ENCODE measurements around the gene CFAP46.
A peak's percentile ranks its signal among the peaks of the same experiment; 100 is the strongest.
"Not testable (repeated sequence)": the region's sequence is repeated elsewhere in the genome, so short reads cannot be mapped to it uniquely, and the experiment has no call there.

The CFAP46 gene

DNA sequence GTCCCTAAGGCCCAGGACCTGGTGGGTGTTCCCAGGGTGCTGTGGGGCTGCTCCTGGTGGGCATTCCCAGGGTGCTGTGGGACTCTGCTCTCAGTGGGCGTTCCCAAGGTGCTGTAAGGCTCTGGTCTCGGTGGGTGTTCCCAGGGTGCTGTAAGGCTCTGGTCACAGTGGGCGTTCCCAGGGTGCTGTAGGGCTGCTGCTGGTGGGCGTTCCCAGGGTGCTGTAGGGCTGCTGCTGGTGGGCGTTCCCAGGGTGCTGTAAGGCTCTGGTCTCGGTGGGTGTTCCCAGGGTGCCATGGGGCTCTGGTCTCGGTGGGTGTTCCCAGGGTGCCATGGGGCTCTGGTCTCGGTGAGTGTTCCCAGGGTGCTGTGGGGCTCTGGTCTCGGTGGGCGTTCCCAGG is 99.1 kb downstream of the CFAP46 start:
- DNase-seq (ENCODE audit: low spot score), result not testable (repeated sequence)

DNA sequence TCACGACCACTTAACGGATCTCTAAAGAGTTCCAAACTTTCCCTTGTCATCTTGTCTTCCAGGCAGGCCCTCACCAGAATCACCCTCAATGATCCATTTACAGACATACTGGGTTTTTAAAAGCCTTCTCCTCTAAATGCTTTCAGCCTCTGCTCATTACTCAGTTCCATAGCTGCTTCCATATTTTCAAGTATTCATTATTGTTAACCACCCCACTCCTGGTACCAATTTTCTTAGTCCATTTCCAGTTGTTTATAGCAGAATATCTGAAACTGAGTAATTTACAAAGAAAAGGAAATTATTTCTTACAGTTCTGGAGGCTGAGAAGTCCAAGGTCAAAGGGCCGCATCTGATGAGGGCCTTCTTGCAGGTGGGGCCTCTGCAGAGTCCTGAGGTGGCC is 100.0 kb downstream of the CFAP46 start:
- DNase-seq (ENCODE audit: low spot score), result no peak

DNA sequence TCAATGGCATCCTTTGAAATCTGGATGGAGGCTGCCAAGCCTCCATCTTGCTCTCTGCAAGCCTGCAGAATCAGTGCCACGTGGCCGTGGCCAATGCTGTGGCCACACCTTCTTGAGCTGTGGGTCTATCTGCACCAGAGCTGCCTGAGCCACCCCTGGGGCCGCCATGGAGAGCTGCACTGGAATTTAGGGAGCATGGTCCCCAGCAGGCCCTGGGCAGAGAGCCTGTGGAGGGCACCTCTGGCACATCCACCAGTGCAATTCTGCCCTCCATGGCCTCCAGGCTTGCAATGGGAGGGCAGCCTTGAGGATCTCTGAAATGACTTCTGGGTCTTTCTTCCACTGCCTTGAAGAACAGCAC is 100.8 kb downstream of the CFAP46 start:
- no peak for DNase-seq (ENCODE audit: low spot score)

DNA sequence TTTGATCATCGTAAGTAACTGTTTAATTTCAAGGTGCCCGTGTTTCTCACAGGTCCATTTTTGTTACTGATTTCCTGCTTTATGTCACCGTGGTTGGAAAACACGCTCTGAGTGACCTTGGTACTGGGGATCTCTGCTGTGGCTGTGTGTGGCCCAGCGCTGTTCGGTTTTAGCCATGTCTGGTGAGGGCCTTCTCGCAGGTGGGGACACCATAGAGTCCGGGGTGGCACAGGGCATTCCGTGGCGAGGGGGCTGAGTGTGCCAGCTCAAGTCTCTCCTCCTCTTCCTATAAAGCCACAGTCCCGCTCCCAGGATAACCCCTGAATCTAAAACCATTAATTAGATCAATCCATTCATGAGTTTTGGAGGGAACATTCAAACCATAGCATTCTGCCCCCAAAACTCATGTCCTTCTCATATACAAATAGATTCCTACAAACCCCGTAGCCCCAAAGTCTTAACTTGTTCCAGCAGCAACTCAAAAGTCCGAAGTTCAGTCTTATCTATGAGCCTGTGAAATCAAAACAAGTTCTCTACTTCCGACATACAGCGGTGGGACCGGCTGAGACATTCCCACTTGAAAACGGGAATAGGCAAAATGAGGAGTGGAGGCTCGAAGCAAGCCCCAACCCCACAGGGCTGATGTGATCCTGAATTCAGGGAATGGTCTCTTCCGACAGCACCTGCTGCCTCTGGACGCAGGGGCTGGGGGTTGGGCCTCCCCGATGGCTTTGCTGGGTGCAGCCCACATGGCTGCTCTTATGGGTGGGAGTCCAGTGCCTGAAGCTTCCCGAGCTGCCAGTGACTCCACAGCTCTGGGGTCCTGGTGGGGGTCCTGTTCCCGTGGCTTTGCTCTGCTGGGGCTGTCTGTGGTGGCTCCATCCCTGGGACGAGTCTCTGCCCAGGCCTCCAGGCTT is 101.4 kb downstream of the CFAP46 start:
- DNase-seq (ENCODE audit: low spot score), result no peak

DNA sequence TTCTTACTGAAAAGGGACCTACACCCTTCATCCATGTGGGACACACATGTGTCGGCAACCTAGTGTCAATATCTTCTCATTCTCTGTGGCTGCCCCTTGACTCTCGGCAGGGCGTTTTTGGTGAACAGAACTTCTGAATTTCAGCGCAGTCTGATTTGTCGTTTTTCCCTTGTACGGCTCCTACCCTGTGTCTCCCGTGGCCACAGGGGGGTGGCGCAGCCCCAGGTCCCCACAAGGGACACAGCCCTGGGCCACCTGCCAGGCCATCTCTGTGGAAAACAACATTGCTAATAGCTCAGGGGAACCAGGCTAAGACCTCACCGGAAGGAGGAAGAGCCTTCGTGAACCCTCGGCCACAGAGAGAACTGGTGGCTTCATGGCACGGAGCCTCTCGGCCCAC is 103.3 kb downstream of the CFAP46 start:
- DNase-seq (ENCODE audit: low spot score), result no peak

DNA sequence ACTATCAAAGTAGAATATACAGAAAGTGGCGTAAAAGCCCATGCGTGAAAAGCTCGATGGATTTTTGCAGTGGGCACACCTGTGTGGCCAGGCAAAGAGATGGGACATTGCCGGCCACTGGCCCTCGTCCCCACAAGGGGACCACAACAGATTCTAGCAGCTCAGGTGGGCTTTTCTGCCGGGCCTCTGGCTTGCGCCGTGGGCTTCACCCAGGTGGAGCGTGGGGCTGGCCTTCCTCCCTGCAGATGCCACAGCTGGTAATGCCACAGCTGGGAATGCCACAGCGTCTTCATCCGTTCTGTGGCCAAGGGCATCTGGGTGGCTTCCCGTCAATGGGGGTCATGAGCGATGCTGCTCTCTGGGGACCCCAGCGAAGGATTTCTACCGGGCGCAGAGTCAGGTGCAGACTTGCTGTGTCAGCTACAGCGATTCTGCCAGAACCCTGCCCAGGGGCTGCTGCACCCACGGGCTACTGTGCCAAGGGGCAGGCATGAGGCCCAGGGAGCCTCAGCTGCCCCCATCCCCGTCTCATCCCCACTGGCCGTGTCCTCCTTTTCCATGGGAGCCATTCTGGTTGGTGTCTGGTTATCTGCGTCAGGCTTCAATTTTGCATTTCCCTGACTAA is 103.9 kb downstream of the CFAP46 start:
- DNase-seq (ENCODE audit: low spot score), result no peak

DNA sequence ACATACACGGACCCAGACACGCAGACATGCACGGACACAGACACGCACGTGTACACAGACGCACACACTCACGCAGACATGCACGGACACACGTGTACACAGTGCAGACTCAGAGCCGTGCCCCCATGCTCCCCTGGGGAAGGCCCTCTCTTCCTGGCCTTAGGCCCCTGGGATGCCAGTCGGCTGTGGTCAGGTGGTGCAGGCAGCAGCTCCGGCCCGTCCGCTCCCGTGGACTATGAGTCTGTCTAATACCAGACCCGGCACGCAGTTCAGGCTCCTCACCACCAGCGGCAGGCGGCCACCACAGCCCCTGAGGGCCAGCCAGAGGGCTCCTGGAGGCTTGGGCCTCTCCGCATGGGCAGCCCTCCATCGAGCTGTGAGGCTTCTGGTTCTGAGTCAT is 104.5 kb downstream of the CFAP46 start:
- no peak for DNase-seq (ENCODE audit: low spot score)

DNA sequence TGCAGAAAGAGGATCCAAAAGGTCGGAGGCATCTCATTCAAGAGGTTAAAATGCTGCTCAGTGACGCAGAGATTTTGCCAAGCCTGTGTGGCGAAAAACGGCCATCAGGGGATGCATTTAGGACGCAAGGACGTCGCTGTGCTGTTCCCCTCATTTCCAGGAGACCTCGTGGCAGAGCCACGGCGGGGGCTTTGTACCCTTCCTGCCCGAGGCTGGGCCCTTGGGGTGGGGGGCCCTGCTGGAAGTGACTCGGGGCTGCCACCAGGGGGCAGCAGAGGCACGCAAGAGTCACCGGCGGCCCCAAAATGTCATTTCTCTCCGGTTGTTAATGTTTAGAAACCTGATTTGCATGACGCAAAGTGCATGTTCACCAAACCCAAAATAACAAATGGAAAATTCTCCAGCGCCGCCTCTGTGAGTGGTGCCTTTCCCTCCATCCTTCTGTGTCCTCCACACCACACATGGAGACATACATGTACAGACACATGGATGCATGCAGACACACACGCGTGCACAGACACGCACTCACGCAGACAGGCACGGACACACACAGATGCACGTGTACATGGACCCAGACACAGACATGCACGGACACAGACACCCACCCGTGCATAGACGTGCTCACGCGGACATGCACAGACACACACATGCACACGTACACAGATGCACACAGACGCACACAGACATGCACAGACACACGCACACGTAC is 105.4 kb downstream of the CFAP46 start:
- peak; percentile 63 for DNase-seq (ENCODE audit: low spot score)

DNA sequence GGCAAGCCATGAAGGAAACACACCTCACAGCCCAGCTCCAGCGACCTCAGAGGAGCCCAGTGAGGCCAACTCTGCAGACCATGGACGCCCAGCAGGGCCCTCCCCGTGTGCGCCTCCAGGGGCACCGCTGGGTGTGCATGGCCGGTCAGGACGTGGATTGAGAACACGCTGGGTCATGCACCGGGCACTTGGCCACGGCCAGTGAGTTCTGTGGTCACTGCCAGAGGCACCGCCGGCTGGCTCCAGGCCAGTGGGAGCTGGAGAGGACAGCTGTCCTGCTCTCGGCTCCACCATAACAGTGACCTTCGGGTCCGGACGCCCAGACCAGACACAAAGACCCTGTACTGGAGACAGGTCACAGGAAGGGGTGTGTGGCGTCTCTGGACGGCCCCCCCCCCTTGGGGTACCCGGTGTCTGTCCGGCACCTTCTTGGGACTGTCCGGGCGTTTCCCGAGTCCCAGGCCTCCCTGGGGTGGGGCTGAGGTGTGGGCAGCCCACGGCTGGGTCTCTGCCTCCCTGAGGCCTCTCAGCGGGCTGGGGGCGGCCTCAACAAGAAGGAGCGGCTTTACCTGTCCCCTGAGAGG is 106.0 kb downstream of the CFAP46 start:
- peak; percentile 66 for DNase-seq (ENCODE audit: low spot score)

DNA sequence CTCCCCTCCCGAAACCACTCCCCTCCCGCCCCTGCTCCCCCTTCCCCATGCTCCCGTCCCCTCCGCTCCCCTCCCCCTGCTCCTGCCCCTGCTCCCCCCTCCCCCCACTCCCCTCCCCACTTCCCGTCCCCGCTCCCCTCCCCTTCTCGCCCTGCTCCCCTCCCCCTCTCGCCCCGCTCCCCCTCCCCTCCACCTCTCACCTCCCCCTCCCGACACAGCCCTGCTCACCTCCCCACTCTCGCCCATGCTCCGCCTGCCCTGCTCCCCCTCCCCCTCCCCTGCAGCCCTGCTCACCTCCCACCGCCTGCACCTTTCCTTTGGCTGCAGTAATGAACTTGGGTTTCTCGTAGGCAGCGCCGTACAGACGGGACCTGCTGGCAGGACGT is 106.5 kb downstream of the CFAP46 start:
- no peak for DNase-seq (ENCODE audit: low spot score)

DNA sequence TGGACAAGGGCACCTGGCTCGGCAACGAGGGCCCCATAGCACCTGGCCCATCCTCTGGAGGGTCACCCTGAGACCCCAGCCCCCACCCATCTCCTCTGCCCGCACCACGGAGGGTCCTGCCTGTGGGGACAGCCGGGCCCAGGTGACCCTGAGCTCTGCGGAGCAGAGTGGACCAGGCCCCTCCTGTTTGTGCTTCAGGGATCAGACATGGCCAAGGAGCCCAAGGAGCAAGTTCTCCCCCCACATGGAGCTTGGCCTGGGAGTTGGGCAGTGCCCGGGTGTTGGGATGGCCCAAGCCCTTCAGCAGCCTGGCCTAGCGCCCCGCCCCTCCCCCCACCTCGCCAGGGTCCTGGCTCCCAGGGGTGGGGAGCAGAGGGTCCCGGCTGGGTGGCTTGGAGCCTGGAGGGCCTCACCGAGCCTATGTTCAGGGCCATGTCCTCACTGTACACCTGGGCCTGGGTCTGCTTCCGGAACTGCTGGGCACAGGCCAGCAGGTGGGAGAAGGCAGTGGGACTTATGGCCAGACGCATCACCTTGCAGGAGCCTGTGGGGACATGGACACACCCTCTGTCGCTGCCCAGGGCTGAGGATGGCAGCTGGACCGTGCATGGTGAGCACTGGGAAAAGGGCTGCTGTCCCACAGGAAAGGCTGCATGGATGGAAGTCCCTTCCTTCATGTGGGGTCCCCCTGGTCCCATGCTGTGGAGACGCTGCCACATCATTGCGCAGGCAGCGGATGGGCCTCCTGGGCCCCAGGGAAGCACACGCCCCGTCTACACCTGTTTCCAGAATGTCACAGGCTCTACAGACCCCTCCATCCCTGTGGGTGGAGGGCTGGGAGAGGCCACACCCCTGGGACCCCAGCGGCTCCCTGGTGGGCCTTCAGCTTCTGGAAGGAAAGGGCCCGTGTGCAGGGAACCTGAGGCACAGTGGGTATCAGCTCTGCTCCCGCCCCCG is 107.2 kb downstream of the CFAP46 start:
- DNase-seq (ENCODE audit: low spot score), result no peak

DNA sequence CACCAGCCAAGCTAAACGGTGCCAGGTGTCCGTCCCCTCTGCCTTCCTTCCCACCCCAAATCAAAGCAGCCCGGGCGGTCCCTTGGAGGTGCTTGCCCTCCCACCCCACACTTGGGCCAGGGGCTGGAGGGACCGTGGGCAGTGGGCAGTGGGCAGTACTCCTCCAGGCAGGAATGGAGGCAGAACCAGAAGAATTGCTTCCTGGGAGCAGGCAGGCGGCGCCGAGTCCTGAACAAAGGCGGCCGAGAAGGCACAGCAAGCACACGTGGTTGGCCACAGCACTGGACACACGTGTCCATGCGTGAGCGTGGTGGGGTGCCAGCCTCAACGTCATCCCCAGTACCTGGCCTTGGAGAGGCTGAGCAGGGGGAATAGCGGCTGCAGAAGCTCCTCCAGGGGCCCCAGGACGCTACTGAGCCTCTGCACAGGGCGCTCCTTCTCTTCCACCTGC is 108.0 kb downstream of the CFAP46 start:
- DNase-seq (ENCODE audit: low spot score), result no peak

DNA sequence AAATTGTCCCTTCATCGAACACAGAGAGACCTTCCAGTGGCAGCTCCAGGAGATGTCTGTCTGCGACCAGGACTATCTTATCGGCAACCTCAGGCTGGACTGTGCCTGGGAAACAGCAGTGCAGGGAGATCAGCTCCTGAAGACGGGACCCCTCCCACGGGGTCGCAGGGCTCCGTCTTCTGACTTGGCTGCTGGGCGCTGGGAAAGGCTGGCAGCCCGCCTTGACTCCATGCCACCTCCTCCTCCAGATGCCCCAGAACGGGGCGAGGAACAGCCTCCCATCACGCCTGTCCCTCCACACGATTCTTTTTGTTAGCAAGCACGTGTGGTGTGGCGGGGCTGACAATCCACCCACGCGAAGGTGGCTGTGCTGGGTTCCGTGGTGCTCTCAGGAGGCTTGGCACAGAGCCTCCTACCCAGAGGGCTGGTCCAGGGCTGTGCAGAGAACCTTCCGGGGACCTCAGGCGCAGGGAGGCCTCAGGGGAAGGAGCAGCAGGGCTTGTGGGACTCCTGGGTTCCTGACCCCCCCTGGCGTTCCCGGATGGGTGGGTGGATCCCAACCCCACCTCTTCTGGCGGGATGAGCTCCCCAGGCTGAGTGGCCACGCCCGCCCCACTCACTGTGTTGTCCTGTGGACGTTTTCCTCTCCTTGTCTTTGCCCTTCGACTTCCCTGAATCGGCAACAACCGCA is 108.8 kb downstream of the CFAP46 start:
- no peak for DNase-seq (ENCODE audit: low spot score)

DNA sequence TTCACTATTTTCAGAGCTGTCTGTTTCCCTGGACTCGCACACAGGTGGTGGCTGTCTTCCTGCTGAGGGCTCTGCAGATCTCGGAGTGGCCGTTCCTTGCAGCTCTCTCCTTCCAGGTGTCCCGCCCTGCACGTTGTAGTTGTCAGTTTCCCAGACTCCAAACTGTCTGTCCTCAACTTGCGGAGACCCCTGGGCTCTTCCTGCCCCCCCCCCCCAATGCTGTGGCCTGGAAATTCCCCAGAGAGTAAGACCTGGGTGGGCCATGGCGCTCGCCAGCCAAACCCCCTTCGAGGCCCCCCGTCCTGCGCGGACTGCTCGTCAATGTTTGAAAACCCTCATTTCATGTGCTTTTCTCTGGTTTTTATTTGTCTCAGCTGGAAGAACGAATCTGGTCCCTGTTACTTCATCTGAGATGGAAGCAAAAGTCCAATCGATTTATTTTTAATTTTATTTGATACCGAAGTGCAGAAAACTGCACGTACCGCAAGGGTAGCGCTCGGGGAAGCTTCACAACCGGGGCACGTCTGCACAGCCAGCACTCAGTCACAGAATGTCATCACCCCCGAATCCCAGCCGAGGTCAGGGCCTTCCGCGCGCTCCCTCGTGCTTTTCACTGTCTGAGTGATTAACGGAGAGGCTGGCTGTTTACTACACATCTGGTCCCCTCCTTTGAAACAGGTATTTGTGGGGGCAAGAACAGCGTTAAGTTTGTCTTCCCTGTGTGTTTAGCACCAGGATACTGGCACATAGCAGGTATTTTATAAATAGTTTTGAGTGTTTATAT is 110.0 kb downstream of the CFAP46 start:
- no peak for DNase-seq (ENCODE audit: low spot score)

DNA sequence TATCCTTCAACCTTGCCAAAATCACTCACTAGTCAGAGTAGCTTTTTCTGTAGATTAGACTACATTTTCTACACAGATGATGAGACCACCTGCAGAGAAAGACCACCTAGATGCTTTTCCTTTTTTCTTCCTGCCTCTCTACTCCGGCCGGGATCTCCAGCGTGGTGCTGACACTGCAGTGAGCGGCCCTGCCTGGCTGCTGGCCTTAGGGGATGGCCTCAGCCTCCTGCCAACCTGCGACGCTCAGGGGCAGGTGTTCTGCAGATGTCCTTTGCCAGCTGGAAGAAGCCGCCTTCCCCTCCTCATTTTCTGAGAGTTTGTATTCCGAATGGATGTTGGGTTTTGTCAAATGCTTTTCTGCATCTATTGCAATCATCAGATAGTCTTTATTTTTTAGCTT is 113.0 kb downstream of the CFAP46 start:
- no peak for DNase-seq (ENCODE audit: low spot score)

DNA sequence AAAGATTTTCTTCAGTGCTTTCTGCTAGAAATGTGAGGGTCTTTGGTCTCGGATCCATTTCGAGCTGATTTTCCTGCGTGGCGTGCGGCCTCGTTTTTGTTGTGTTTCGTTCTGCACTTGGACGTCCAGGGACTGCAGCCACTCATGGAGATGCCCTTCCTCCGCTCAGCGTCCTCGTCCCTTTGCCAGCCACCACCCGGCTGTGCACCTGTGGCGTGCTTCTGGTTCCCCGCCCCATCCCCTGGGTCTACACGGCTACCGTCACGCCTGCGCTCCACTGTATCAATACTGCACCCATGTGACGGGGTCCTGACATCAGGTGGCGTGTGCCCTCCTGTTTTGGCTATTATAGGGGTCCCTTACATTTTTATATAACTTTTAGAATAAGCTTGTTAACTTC is 113.7 kb downstream of the CFAP46 start:
- no peak for DNase-seq (ENCODE audit: low spot score)

DNA sequence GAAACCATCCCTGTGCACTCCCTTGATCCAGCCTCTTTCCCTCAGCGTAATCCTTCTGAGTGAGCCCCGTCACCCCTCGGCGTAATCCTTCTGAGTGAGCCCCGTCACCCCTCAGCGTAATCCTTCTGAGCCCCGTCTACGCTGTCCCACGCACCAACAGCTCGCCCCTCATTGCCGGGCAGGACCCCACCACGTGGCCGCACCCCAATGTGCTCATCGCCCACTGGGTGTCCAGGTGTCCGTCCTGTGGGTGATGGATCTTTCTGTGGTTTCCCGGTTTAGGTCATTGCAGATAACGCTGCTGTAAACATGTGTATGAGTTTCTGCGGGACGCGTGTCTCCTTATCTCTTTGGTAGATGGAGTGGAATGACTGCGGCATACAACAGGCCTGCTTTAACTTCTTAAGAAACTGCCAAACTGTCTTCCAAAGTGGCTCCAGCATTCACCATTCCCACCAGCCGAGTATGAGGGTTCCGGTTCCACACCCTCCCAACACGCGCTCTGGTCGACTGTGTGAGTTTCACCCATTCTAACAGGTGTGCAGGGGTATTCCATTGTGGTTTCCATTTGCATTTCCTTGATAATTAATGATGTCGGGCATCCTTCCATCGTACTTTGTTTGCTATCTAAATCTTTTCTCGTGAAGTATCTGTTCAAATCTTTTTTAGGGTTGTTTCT is 114.4 kb downstream of the CFAP46 start:
- DNase-seq (ENCODE audit: low spot score), result no peak

DNA sequence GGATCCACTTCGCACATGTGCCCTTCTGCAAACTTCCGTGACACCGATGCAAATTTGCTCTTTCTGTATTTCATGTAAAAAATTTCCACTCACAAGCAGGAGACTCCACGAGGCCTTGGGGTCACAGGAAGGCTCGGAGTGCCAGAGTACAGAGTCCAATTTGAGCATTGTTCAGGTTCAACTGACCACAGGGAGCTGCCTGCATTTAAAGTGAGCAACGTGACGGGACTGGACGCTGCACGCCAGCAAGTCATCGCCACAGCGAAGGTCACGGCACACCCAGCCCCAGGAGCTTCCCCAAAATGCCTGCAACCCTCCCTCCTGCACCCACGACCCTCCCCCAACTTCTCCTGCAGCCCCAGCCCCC is 115.0 kb downstream of the CFAP46 start:
- DNase-seq (ENCODE audit: low spot score), result no peak

All from Ammon's horn (tissue), 1 donor.